K562 (cell line): ENCODE results near the gene CNOT6. TPM values are rescaled to one million over a fixed set of nuclear protein-coding genes. Genes with fewer than 3 reads are reported as not detected.

Source experiments
- FOXK2 ChIP-seq, 2 experiments: fragments of 450-650 bp; IDR thresholded peaks in 1 of 2; conservative IDR thresholded peaks in 1 of 2; 2 replicates each; pipeline ENCODE4 v1.6.1; 2016; ENCODE audit warnings: low read depth in 2 of 2, mild to moderate bottlenecking in 1 of 2
- HMGN3 ChIP-seq: IDR thresholded peaks from 2 replicates; pipeline ENCODE4 v1.6.1; 2011; ENCODE audit warnings: borderline replicate concordance, low read depth, mild to moderate bottlenecking, mixed read lengths, low read length; ENCODE audit not compliant: insufficient read length; ENCODE audit errors: extremely low read depth
- KAT7 ChIP-seq: sonication (generic); formaldehyde crosslinking; IDR thresholded peaks from 2 replicates; pipeline ENCODE4 v1.8.0; 2022; ENCODE audit warnings: missing genetic modification reagents, mild to moderate bottlenecking, borderline replicate concordance
- PYGO2 ChIP-seq: fragments of 450-650 bp; IDR thresholded peaks from 2 replicates; pipeline ENCODE4 v1.6.1; 2016; ENCODE audit warnings: mild to moderate bottlenecking, missing genetic modification characterization, moderate library complexity, missing compliant biosample characterization
- STAT5B ChIP-seq: fragments of 250-450 bp; sonication (Bioruptor Pico); IDR thresholded peaks from 2 replicates; pipeline ENCODE4 v1.8.0; 2021; ENCODE audit warnings: mild to moderate bottlenecking, inconsistent platforms
- ZNF79 ChIP-seq: fragments of 250-450 bp; sonication (Bioruptor Pico); IDR thresholded peaks from 2 replicates; pipeline ENCODE4 v1.4.0; 2020; ENCODE audit warnings: low read depth, mild to moderate bottlenecking, moderate library complexity
- polyA plus RNA-seq, 8 experiments: library from polyadenylated mRNA; depleted of rRNA in 4 of 8; stranded (reverse) in 5 of 8; unstranded in 3 of 8; fragments of >200 nt; fragmentation: Nextera tagmentation in 2 of 8; fragmentation: Illumina TruSeq in 1 of 8; extraction: Ambion mirVana in 2 of 8; extraction: Trizol in 1 of 8; gene quantifications; 2 replicates each; pipeline versions ENCODE4 v1.2.1 to v1.2.3, GENCODE V29; 2011 to 2014; ENCODE audit warnings: inconsistent platforms in 1 of 8, missing spikeins in 1 of 8
- total RNA-seq, 7 experiments: library from RNA; depleted of rRNA in 6 of 7; stranded (reverse); fragments of >200 nt in 6 of 7; fragmentation: Illumina TruSeq in 2 of 7; extraction: Trizol in 2 of 7; gene quantifications; 2 replicates each; pipeline versions ENCODE4 v1.2.1 to v1.2.3, GENCODE V29; 2011 to 2021; ENCODE audit warnings: low replicate concordance in 1 of 7
- TF ChIP-seq, protein P1 (sequence below), 2 experiments: fragments of 450-650 bp; IDR thresholded peaks; 2 replicates each; pipeline ENCODE4 v1.6.1; 2016; ENCODE audit warnings: mild to moderate bottlenecking in 2 of 2, borderline replicate concordance in 1 of 2, low read depth in 1 of 2, moderate library complexity in 1 of 2
- TF ChIP-seq, protein P2 (sequence below): fragments of 450-650 bp; IDR thresholded peaks from 2 replicates; pipeline ENCODE4 v1.6.1; 2016; ENCODE audit warnings: mild to moderate bottlenecking
- TF ChIP-seq, protein P3 (sequence below): fragments of 200-800 bp; sonication (Bioruptor generic); IDR thresholded peaks from 2 replicates; pipeline ENCODE4 v1.6.1; 2016; ENCODE audit warnings: missing genetic modification characterization, missing compliant biosample characterization

The CNOT6 gene
- total and polyA plus RNA-seq, 9 of the 15 experiments (the other 6 are each of a cell fraction or from before 2014, with no cell fraction given), result 4.9 to 32.4 (median 14.0) TPM

DNA sequence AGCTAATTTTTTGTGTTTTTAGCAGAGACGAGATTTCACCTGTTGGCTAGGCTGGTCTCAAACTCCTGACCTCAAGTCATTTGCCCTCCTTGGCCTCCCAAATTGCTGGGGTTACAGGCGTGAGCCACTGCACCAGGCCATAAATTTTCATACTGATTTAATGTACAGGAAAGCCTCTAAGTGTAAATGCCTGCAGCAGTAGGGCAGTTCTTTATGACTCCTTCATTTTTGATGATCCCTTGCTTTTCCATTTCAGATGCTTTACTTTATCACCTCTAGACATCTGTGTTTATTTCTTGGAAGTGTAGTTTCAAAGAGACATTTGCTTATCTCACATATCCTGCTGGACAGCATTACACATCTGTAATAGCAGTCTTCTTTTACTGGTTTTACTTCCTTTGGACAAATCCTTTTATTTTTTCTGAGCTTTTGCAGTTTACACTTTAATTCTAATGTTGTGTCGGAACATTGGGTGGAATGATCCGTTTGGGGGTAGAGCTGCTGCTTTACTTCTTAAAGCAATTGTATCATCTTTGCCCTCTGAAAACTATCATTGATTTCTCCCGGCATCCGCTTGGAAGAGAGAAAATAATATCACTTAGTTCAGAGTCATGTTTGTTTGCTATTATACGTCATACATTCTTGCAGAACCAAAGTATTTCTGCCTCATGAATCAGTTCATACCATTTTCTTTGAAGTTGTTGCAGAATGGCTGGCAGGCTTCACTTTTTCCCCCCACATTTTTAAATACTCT lies 61.2 kb downstream of the CNOT6 start (continued):
- peak; percentile 70 to 83 for TF ChIP-seq FOXK2 (conservative IDR thresholded peaks at IDR 0.05 in 1 of 2, IDR thresholded peaks at IDR 0.05 in 1 of 2; ENCODE audit: low read depth in 2 of 2)
- TF ChIP-seq, protein P1, sequence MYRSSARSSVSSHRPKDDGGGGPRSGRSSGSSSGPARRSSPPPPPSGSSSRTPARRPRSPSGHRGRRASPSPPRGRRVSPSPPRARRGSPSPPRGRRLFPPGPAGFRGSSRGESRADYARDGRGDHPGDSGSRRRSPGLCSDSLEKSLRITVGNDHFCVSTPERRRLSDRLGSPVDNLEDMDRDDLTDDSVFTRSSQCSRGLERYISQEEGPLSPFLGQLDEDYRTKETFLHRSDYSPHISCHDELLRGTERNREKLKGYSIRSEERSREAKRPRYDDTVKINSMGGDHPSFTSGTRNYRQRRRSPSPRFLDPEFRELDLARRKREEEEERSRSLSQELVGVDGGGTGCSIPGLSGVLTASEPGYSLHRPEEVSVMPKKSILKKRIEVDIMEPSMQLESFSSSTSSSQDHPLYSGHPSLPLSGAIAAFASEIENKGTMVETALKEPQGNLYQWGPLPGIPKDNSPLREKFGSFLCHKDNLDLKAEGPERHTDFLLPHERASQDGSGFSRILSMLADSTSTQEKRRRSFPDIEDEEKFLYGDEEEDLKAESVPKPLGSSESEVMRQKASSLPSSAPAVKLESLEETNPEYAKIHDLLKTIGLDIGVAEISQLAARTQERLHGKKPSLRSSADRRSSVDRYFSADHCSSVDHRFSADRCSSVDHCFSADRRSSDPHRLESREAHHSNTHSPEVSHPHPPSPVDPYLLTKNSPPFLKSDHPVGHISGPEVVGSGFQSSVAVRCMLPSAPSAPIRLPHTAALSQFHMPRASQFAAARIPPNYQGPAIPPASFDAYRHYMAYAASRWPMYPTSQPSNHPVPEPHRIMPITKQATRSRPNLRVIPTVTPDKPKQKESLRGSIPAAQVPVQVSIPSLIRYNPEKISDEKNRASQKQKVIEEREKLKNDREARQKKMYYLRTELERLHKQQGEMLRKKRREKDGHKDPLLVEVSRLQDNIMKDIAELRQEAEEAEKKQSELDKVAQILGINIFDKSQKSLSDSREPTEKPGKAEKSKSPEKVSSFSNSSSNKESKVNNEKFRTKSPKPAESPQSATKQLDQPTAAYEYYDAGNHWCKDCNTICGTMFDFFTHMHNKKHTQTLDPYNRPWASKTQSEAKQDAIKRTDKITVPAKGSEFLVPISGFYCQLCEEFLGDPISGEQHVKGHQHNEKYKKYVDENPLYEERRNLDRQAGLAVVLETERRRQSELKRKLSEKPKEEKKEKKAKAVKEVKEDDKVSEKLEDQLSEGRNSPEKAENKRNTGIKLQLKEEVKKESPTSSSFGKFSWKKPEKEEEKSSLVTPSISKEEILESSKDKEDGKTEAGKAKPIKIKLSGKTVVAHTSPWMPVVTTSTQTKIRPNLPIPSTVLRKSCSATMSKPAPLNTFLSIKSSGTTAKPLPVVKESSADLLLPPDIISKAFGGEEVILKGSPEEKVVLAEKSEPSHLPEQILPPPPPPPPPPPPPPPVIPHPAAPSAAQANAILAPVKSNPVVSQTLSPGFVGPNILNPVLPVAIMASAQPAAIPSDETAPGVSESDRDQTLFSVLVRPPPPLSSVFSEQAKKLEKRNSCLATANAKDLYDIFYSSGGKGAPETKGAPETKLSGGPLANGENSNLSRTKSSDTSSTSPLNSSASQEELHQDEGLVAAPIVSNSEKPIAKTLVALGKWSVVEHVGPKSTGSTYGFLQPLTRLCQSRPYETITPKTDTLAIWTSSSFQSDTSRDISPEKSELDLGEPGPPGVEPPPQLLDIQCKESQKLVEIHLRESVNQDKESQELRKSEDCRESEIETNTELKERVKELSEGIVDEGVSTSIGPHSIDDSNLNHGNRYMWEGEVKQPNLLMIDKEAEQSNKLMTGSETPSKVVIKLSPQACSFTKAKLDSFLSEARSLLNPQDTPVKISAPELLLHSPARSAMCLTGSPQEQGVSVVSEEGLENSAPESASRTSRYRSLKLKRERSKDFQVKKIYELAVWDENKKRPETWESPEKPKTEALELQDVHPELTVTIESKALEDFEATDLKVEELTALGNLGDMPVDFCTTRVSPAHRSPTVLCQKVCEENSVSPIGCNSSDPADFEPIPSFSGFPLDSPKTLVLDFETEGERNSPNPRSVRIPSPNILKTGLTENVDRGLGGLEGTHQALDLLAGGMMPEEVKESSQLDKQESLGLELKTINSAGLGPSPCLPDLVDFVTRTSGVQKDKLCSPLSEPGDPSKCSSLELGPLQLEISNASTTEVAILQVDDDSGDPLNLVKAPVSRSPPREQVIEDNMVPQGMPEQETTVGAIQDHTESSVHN (IDR thresholded peaks at IDR 0.05; ENCODE audit: borderline replicate concordance in 1 of 2, low read depth in 1 of 2), result peak; percentile 88 to 95; a peak in 3 of 4 replicates
- TF ChIP-seq STAT5B (CRISPR knock-in tag), result no peak
- TF ChIP-seq, protein P2, sequence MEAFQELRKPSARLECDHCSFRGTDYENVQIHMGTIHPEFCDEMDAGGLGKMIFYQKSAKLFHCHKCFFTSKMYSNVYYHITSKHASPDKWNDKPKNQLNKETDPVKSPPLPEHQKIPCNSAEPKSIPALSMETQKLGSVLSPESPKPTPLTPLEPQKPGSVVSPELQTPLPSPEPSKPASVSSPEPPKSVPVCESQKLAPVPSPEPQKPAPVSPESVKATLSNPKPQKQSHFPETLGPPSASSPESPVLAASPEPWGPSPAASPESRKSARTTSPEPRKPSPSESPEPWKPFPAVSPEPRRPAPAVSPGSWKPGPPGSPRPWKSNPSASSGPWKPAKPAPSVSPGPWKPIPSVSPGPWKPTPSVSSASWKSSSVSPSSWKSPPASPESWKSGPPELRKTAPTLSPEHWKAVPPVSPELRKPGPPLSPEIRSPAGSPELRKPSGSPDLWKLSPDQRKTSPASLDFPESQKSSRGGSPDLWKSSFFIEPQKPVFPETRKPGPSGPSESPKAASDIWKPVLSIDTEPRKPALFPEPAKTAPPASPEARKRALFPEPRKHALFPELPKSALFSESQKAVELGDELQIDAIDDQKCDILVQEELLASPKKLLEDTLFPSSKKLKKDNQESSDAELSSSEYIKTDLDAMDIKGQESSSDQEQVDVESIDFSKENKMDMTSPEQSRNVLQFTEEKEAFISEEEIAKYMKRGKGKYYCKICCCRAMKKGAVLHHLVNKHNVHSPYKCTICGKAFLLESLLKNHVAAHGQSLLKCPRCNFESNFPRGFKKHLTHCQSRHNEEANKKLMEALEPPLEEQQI, result peak; percentile 95
- peak; percentile 45; the same call in 1 of the 2 replicates for TF ChIP-seq KAT7 (CRISPR knock-in tag)
- TF ChIP-seq HMGN3, result peak; percentile 31
- TF ChIP-seq PYGO2 (tag), result peak; percentile 81
- TF ChIP-seq ZNF79 (CRISPR knock-in tag), result no peak
- TF ChIP-seq, protein P3, sequence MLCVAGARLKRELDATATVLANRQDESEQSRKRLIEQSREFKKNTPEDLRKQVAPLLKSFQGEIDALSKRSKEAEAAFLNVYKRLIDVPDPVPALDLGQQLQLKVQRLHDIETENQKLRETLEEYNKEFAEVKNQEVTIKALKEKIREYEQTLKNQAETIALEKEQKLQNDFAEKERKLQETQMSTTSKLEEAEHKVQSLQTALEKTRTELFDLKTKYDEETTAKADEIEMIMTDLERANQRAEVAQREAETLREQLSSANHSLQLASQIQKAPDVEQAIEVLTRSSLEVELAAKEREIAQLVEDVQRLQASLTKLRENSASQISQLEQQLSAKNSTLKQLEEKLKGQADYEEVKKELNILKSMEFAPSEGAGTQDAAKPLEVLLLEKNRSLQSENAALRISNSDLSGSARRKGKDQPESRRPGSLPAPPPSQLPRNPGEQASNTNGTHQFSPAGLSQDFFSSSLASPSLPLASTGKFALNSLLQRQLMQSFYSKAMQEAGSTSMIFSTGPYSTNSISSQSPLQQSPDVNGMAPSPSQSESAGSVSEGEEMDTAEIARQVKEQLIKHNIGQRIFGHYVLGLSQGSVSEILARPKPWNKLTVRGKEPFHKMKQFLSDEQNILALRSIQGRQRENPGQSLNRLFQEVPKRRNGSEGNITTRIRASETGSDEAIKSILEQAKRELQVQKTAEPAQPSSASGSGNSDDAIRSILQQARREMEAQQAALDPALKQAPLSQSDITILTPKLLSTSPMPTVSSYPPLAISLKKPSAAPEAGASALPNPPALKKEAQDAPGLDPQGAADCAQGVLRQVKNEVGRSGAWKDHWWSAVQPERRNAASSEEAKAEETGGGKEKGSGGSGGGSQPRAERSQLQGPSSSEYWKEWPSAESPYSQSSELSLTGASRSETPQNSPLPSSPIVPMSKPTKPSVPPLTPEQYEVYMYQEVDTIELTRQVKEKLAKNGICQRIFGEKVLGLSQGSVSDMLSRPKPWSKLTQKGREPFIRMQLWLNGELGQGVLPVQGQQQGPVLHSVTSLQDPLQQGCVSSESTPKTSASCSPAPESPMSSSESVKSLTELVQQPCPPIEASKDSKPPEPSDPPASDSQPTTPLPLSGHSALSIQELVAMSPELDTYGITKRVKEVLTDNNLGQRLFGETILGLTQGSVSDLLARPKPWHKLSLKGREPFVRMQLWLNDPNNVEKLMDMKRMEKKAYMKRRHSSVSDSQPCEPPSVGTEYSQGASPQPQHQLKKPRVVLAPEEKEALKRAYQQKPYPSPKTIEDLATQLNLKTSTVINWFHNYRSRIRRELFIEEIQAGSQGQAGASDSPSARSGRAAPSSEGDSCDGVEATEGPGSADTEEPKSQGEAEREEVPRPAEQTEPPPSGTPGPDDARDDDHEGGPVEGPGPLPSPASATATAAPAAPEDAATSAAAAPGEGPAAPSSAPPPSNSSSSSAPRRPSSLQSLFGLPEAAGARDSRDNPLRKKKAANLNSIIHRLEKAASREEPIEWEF (CRISPR knock-in tag), result no peak
